Smooth muscle cell (in vitro differentiated cells): ENCODE results near the gene ZFYVE9. TPM values are rescaled to one million over a fixed set of nuclear protein-coding genes. Genes with fewer than 3 reads are reported as not detected.
"Not testable (repeated sequence)": the region's sequence is repeated elsewhere in the genome, so short reads cannot be mapped to it uniquely, and the experiment has no call there.

Experiments
- DNase-seq: peaks from one replicate; lab custom pipeline; 2025; ENCODE audit not compliant: unreplicated experiment; lab: John Stamatoyannopoulos, UW
- H2AFZ ChIP-seq: fragments of 200-600 bp; sonication (generic); 2 replicates; pipeline ENCODE4 v1.6.0; 2016; ENCODE audit warnings: antibody characterized with exemption, low read depth, mild to moderate bottlenecking
- H3F3A ChIP-seq: fragments of 200-600 bp; sonication (generic); 2 replicates; pipeline ENCODE4 v1.6.0; 2017; ENCODE audit warnings: antibody characterized with exemption, low read depth
- H3K27ac ChIP-seq: fragments of 200-600 bp; sonication (generic); 2 replicates; pipeline ENCODE4 v1.5.1; 2016; ENCODE audit warnings: low read depth, mild to moderate bottlenecking
- H3K27me3 ChIP-seq: fragments of 200-600 bp; sonication (generic); 2 replicates; pipeline ENCODE4 v1.6.1; 2016; ENCODE audit warnings: low read depth, mild to moderate bottlenecking
- H3K36me3 ChIP-seq: fragments of 200-600 bp; sonication (generic); 2 replicates; pipeline ENCODE4 v1.5.1; 2016; ENCODE audit warnings: low read depth
- H3K4me1 ChIP-seq: fragments of 200-600 bp; sonication (generic); 2 replicates; pipeline ENCODE4 v1.5.1; 2016; ENCODE audit warnings: low read depth
- H3K4me2 ChIP-seq: fragments of 200-600 bp; sonication (generic); 2 replicates; pipeline ENCODE4 v1.6.0; 2016; ENCODE audit warnings: mild to moderate bottlenecking
- H3K4me3 ChIP-seq: fragments of 200-600 bp; sonication (generic); 2 replicates; pipeline ENCODE4 v1.5.1; 2016; ENCODE audit warnings: mild to moderate bottlenecking
- H3K79me2 ChIP-seq: fragments of 200-600 bp; sonication (generic); 2 replicates; pipeline ENCODE4 v1.6.0; 2016; ENCODE audit warnings: low read depth, mild to moderate bottlenecking
- H3K9ac ChIP-seq: fragments of 200-600 bp; sonication (generic); 2 replicates; pipeline ENCODE4 v1.6.0; 2016; ENCODE audit warnings: low read depth
- H3K9me3 ChIP-seq: fragments of 200-600 bp; sonication (generic); replicated peaks from 2 replicates; pipeline ENCODE4 v1.5.1; 2016; ENCODE audit warnings: low read depth
- H4K20me1 ChIP-seq: fragments of 200-600 bp; sonication (generic); 2 replicates; pipeline ENCODE4 v1.6.0; 2016; ENCODE audit warnings: low read depth
- WGBS: methylation state at CpG from one replicate; pipeline ENCODE4 v1.1.7; 2016; ENCODE audit warnings: low lambda C conversion rate; 5-methylcytosine and 5-hydroxymethylcytosine counted together
- polyA plus RNA-seq: library from polyadenylated mRNA; unstranded; fragments of >200 nt; fragmentation: Nextera tagmentation; extraction: Ambion mirVana; gene quantifications from 2 replicates; pipeline ENCODE4 v1.2.1, GENCODE V29; 2016
- total RNA-seq: library from RNA; depleted of rRNA; stranded (reverse); fragments of >200 nt; gene quantifications from 2 replicates; pipeline ENCODE4 v1.2.3, GENCODE V29; 2014
- TF ChIP-seq, protein P1 (sequence below): fragments of 200-600 bp; sonication (generic); IDR thresholded peaks from 2 replicates; pipeline ENCODE4 v1.5.1; 2017; ENCODE audit warnings: borderline replicate concordance, mild to moderate bottlenecking, antibody characterized with exemption; ENCODE audit not compliant: insufficient read depth, poor library complexity, severe bottlenecking

The ZFYVE9 gene
- total and polyA plus RNA-seq, 2 experiments from 2014 or later = 2.7 to 19.1 TPM

- Histone ChIP-seq H3K9ac (no peak overlapping the region), H3K4me2 (no peak overlapping the region), H4K20me1 (peaks cover 22% of the 10 kb centered on the region), H3K79me2 (no peaks in the 10 kb centered on the region), H3F3A (no peaks in the 10 kb centered on the region), H3K27me3 (no peaks in the 10 kb centered on the region), H3K4me3 (no peak overlapping the region), H3K36me3 (no peaks in the 10 kb centered on the region), H3K27ac (no peak overlapping the region), H3K4me1 (no peaks in the 10 kb centered on the region), H3K9me3 (no peaks in the 10 kb centered on the region), H2AFZ (no peak overlapping the region)
- 95% methylated on average over 7 of the region's 7 CpGs for WGBS
- DNase-seq = no peak
- TF ChIP-seq, protein P1, sequence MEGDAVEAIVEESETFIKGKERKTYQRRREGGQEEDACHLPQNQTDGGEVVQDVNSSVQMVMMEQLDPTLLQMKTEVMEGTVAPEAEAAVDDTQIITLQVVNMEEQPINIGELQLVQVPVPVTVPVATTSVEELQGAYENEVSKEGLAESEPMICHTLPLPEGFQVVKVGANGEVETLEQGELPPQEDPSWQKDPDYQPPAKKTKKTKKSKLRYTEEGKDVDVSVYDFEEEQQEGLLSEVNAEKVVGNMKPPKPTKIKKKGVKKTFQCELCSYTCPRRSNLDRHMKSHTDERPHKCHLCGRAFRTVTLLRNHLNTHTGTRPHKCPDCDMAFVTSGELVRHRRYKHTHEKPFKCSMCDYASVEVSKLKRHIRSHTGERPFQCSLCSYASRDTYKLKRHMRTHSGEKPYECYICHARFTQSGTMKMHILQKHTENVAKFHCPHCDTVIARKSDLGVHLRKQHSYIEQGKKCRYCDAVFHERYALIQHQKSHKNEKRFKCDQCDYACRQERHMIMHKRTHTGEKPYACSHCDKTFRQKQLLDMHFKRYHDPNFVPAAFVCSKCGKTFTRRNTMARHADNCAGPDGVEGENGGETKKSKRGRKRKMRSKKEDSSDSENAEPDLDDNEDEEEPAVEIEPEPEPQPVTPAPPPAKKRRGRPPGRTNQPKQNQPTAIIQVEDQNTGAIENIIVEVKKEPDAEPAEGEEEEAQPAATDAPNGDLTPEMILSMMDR = no peak
These were observed 26.6 kb downstream of the ZFYVE9 start for GRCh38 chr1:52168373-52169080.

GRCh38 chr1:52171149-52171548 is 29.3 kb downstream of the ZFYVE9 start:
- H3K4me2 ChIP-seq, H3F3A ChIP-seq, H3K79me2 ChIP-seq, H3K9me3 ChIP-seq, H3K36me3 ChIP-seq, H3K4me1 ChIP-seq, H4K20me1 ChIP-seq, H3K9ac ChIP-seq, DNase-seq, H3K4me3 ChIP-seq, H2AFZ ChIP-seq, H3K27me3 ChIP-seq, H3K27ac ChIP-seq: not testable (repeated sequence)
- over 99% methylated on average over 5 of the region's 5 CpGs for WGBS

- no peaks in the 10 kb centered on the region for H3K36me3 ChIP-seq
- H3K79me2 ChIP-seq = peaks cover 4% of the 10 kb centered on the region
- no peak overlapping the region for H3K4me3 ChIP-seq
- no peak for DNase-seq
- no peak overlapping the region for H3K27ac ChIP-seq
- H3K4me2 ChIP-seq = no peak overlapping the region
- peaks cover 7% of the 10 kb centered on the region for H3K4me1 ChIP-seq
- H3F3A ChIP-seq = no peaks in the 10 kb centered on the region
- H3K9me3 ChIP-seq = no peaks in the 10 kb centered on the region
- H4K20me1 ChIP-seq = peaks cover 3% of the 10 kb centered on the region
- no peak overlapping the region for H2AFZ ChIP-seq
- 78% methylated on average over 6 of the region's 6 CpGs for WGBS
- H3K27me3 ChIP-seq = no peaks in the 10 kb centered on the region
- TF ChIP-seq, protein P1 = no peak
- no peak overlapping the region for H3K9ac ChIP-seq
These were observed 37.2 kb downstream of the ZFYVE9 start for GRCh38 chr1:52179073-52179472.

- no peaks in the 10 kb centered on the region for H3K9me3 ChIP-seq
- H3K4me1 ChIP-seq = peaks cover 7% of the 10 kb centered on the region
- H3K4me2 ChIP-seq = no peak overlapping the region
- peaks cover 4% of the 10 kb centered on the region for H3K79me2 ChIP-seq
- TF ChIP-seq, protein P1 = no peak
- H4K20me1 ChIP-seq = peaks cover 3% of the 10 kb centered on the region
- no peaks in the 10 kb centered on the region for H3F3A ChIP-seq
- no peak overlapping the region for H2AFZ ChIP-seq
- no peak for DNase-seq
- no peak overlapping the region for H3K9ac ChIP-seq
- no peak overlapping the region for H3K27ac ChIP-seq
- WGBS = 91% methylated on average over 3 of the region's 3 CpGs
- no peaks in the 10 kb centered on the region for H3K36me3 ChIP-seq
- H3K27me3 ChIP-seq = no peaks in the 10 kb centered on the region
- no peak overlapping the region for H3K4me3 ChIP-seq
These were observed 38.3 kb downstream of the ZFYVE9 start for GRCh38 chr1:52180176-52180575.

GRCh38 chr1:52181759-52182158 is 39.9 kb downstream of the ZFYVE9 start:
- not testable (repeated sequence) for H3K27me3 ChIP-seq, H3K4me2 ChIP-seq, H3K79me2 ChIP-seq, H3K9ac ChIP-seq, H3K9me3 ChIP-seq, H3K4me1 ChIP-seq, H3K4me3 ChIP-seq, H3K27ac ChIP-seq, DNase-seq, H4K20me1 ChIP-seq, H3K36me3 ChIP-seq, H3F3A ChIP-seq, H2AFZ ChIP-seq
- 100% methylated on average over 21 of the region's 36 CpGs for whole genome bisulfite sequencing

DNA sequence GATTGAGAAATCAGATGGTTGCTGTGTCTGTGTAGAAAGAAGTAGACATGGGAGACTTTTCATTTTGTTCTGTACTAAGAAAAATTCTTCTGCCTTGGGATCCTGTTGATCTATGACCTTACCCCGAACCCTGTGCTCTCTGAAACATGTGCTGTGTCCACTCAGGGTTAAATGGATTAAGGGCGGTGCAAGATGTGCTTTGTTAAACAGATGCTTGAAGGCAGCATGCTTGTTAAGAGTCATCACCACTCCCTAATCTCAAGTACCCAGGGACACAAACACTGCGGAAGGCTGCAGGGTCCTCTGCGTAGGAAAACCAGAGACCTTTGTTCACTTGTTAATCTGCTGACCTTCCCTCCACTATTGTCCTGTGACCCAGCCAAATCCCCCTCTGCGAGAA is 40.4 kb downstream of the ZFYVE9 start:
- H3K4me2 ChIP-seq, H3K9ac ChIP-seq, H3K9me3 ChIP-seq, H3K27ac ChIP-seq, H3K36me3 ChIP-seq, H3K4me3 ChIP-seq, H3K27me3 ChIP-seq, H3K79me2 ChIP-seq, H3F3A ChIP-seq, DNase-seq, H4K20me1 ChIP-seq, H3K4me1 ChIP-seq, H2AFZ ChIP-seq: not testable (repeated sequence)
- 82% methylated on average over 5 of the region's 5 CpGs for WGBS
